Keratinocyte (primary cell): Measurements from ENCODE around the gene RRP8. TPM values are rescaled to one million over a fixed set of nuclear protein-coding genes. Genes with fewer than 3 reads are reported as not detected.

Experiments used
- DNase-seq: peaks from one replicate; pipeline ENCODE4 v3.0.0-alpha.2; 2011; ENCODE audit warnings: low read depth, missing footprints, low spot score
- FAIRE-seq: peaks from 2 replicates; lab custom pipeline; 2011; peaks lifted over from hg19 to GRCh38; lab: Jason Lieb, UNC
- H2AFZ ChIP-seq: 2 replicates; pipeline ENCODE4 v1.6.0; 2012; ENCODE audit warnings: low read length, control low read depth, inconsistent platforms; ENCODE audit not compliant: control insufficient read depth
- H3K27ac ChIP-seq: 2 replicates; pipeline ENCODE4 v1.5.1; 2011; ENCODE audit warnings: low read length; ENCODE audit not compliant: control insufficient read depth, insufficient read depth
- H3K27me3 ChIP-seq: 3 replicates; pipeline ENCODE4 v1.6.0; 2011; ENCODE audit warnings: low read length; ENCODE audit not compliant: control insufficient read depth, insufficient read depth; ENCODE audit errors: extremely low read depth
- H3K36me3 ChIP-seq, 2 experiments: 2 replicates in 1 of 2; 3 replicates in 1 of 2; pipeline ENCODE4 v1.5.1; 2011; ENCODE audit warnings: low read length in 2 of 2, mild to moderate bottlenecking in 1 of 2; ENCODE audit not compliant: control insufficient read depth in 2 of 2, insufficient read depth in 2 of 2; ENCODE audit errors: extremely low read depth in 1 of 2
- H3K4me1 ChIP-seq: 3 replicates; pipeline ENCODE4 v1.5.1; 2011; ENCODE audit warnings: low read length; ENCODE audit not compliant: control insufficient read depth, insufficient read depth; ENCODE audit errors: extremely low read depth
- H3K4me2 ChIP-seq: 3 replicates; pipeline ENCODE4 v1.6.0; 2011; ENCODE audit warnings: low read depth, low read length; ENCODE audit not compliant: control insufficient read depth, insufficient read depth; ENCODE audit errors: extremely low read depth
- H3K4me3 ChIP-seq, 3 experiments: fragments of 200-600 bp in 1 of 3; sonication (generic) in 1 of 3; 2 replicates in 2 of 3; 3 replicates in 1 of 3; pipeline ENCODE4 v1.5.1; 2011 to 2016; ENCODE audit warnings: low read length in 3 of 3, mild to moderate bottlenecking in 3 of 3, control low read depth in 2 of 3, inconsistent platforms in 1 of 3, low read depth in 1 of 3, mixed read lengths in 1 of 3, mixed run types in 1 of 3, moderate library complexity in 1 of 3; ENCODE audit not compliant: control insufficient read depth in 2 of 3, insufficient read depth in 2 of 3; ENCODE audit errors: extremely low read depth in 1 of 3
- H3K79me2 ChIP-seq: 2 replicates; pipeline ENCODE4 v1.6.0; 2012; ENCODE audit warnings: low read length; ENCODE audit not compliant: control insufficient read depth, insufficient read depth
- H3K9ac ChIP-seq: 3 replicates; pipeline ENCODE4 v1.6.0; 2011; ENCODE audit warnings: low read length; ENCODE audit not compliant: control insufficient read depth, insufficient read depth; ENCODE audit errors: extremely low read depth
- H3K9me1 ChIP-seq: 3 replicates; pipeline ENCODE4 v1.6.0; 2011; ENCODE audit warnings: low read length; ENCODE audit not compliant: control insufficient read depth, insufficient read depth; ENCODE audit errors: extremely low read depth
- H3K9me3 ChIP-seq: 2 replicates; pipeline ENCODE4 v1.5.1; 2012; ENCODE audit warnings: low read depth, low read length; ENCODE audit not compliant: control insufficient read depth
- H4K20me1 ChIP-seq: 3 replicates; pipeline ENCODE4 v1.6.0; 2011; ENCODE audit warnings: low read length; ENCODE audit not compliant: control insufficient read depth, insufficient read depth; ENCODE audit errors: extremely low read depth
- EZH2 ChIP-seq: IDR thresholded peaks from one replicate; pipeline ENCODE4 v1.6.1; 2012; ENCODE audit warnings: inconsistent platforms, mild to moderate bottlenecking, low read length, moderate library complexity
- dilution Hi-C: fragments of 300-500 bp; cut with MboI; formaldehyde crosslinking; loops from one replicate; pipeline ENCODE4 v1.7.0; 2020; ENCODE audit warnings: low sequenced_read_pairs; ENCODE audit not compliant: extremely low pct_ligation_motif_present
- polyA plus RNA-seq, 5 experiments: library from polyadenylated mRNA; depleted of rRNA in 3 of 5; stranded (reverse) in 3 of 5; stranded (forward) in 1 of 5; unstranded in 1 of 5; fragments of >200 nt; gene quantifications; 1 replicate in 1 of 5; 2 replicates in 3 of 5; 3 replicates in 1 of 5; pipeline versions ENCODE4 v1.2.1 to v1.2.3, GENCODE V29; 2011 to 2012; ENCODE audit warnings: missing spikeins in 2 of 5, low read depth in 1 of 5, low replicate concordance in 1 of 5
- TF ChIP-seq, protein P1 (sequence below), 3 experiments: IDR thresholded peaks in 1 of 3; conservative IDR thresholded peaks in 1 of 3; optimal IDR thresholded peaks in 1 of 3; 2 replicates in 2 of 3; 3 replicates in 1 of 3; pipeline versions ENCODE3 to v1.5.1; 2011; ENCODE audit warnings: low read length in 3 of 3, mild to moderate bottlenecking in 3 of 3, moderate library complexity in 2 of 3, control low read depth in 1 of 3, inconsistent platforms in 1 of 3; ENCODE audit not compliant: insufficient read depth in 2 of 3; ENCODE audit errors: extremely low read depth in 1 of 3

The RRP8 gene
- polyA plus RNA-seq, 1 donor (not counting 4 experiments of a cell fraction or from before 2014, with no cell fraction given), result 15.0 TPM

DNA sequence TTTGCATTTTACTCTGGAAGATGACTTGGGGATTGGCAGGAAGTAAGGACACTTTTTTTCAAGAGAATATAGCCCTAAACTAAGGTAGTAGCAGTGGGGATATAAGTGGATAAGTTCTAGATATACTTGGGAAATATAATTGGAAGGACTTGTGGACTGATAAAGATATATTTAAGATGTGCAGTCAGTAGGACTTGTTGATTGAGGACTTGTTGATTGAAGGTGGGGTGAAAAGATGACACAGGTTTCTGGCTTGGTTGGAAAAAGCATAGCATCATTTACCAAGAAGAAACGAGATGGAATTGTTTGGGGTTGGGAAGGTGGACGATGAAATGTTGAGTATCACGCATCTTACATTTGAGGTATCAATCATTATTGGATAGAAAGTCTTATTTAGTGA, 10.1 kb upstream of the RRP8 start:
- Histone ChIP-seq H3K9ac (no peak overlapping the region), H3K4me3 (no peak overlapping the region), H3K79me2 (peaks cover 19% of the 10 kb centered on the region), H3K27ac (peak overlapping the region; percentile 86), H3K9me3 (no peaks in the 10 kb centered on the region), H3K4me1 (peaks cover 24% of the 10 kb centered on the region), H3K9me1 (no peaks in the 10 kb centered on the region), H3K4me2 (no peak overlapping the region), H3K27me3 (no peaks in the 10 kb centered on the region), H3K36me3 (peaks cover 42 to 51% of the 10 kb centered on the region in 2 experiments), H4K20me1 (no peaks in the 10 kb centered on the region), H2AFZ (no peak overlapping the region)
- no peak for TF ChIP-seq EZH2
- TF ChIP-seq, protein P1, sequence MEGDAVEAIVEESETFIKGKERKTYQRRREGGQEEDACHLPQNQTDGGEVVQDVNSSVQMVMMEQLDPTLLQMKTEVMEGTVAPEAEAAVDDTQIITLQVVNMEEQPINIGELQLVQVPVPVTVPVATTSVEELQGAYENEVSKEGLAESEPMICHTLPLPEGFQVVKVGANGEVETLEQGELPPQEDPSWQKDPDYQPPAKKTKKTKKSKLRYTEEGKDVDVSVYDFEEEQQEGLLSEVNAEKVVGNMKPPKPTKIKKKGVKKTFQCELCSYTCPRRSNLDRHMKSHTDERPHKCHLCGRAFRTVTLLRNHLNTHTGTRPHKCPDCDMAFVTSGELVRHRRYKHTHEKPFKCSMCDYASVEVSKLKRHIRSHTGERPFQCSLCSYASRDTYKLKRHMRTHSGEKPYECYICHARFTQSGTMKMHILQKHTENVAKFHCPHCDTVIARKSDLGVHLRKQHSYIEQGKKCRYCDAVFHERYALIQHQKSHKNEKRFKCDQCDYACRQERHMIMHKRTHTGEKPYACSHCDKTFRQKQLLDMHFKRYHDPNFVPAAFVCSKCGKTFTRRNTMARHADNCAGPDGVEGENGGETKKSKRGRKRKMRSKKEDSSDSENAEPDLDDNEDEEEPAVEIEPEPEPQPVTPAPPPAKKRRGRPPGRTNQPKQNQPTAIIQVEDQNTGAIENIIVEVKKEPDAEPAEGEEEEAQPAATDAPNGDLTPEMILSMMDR (optimal IDR thresholded peaks at IDR 0.05 in 1 of 3, IDR thresholded peaks at IDR 0.05 in 1 of 3, conservative IDR thresholded peaks at IDR 0.05 in 1 of 3; ENCODE audit: extremely low read depth in 1 of 3, insufficient read depth in 2 of 3, low read length in 3 of 3), result no peak
- FAIRE-seq (no peak), DNase-seq (no peak)
- dilution Hi-C loops, result no loop called here

DNA sequence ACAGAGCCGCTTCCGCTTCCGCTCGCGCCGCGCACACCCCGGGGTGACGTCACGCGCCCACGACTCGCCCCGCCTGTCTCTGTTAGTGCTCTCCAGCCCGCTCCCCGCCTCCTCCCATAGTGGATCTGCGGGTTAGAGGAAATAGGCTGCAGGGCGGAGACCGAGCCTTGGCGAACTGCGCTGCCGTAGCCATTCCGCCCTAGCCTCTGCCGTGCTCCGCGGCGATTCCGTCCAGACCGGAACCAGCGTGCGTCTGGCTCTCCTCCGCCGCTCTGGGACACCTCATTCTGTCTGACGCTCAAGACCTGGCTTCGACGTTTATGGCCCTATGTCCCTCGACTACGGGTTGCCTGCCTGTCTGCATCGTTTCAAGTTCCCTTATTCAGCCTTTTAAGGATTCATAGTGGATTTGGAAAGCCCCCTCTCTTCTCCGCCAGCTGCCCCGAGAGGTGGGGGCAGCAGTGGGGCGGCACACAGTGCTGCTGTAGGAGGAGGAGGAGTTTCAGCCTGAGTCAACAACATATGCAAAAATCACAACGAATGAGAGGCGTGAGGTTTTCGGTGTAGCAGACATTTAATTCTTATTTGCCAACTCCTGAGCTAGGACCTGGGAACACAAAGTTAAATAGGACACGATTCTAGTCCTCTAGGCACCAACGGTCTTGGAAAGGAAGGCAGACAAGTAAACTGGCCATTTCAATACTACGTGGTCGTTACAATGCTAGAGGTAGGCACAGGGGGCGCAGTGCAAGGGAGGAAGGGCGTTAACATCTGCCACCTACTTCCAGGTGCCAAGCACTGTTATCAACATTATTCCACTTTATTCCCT, 9.0 kb upstream of the RRP8 start, which contains the start of gene TAF10:
Gene TAF10, minus strand, starts transcription at position 4 of the 829 bp plus-strand sequence. CDS start 27 bp downstream, outside the sequence.
- TF ChIP-seq, protein P1 (optimal IDR thresholded peaks at IDR 0.05 in 1 of 3, IDR thresholded peaks at IDR 0.05 in 1 of 3, conservative IDR thresholded peaks at IDR 0.05 in 1 of 3; ENCODE audit: extremely low read depth in 1 of 3, insufficient read depth in 2 of 3, low read length in 3 of 3), result peak; percentile 35 to 77 (median 50)
- TF ChIP-seq EZH2, result no peak
- peaks cover 17% of the 10 kb centered on the region for H3K4me1 ChIP-seq
- H2AFZ ChIP-seq, result peak within 1 kb of the TSS; percentile 82
- no peaks in the 10 kb centered on the region for H4K20me1 ChIP-seq
- DNase-seq, result peak; percentile 54
- H3K36me3 ChIP-seq, result peaks cover 48 to 60% of the 10 kb centered on the region in 2 experiments
- peak within 1 kb of the TSS; percentile 84 for H3K9ac ChIP-seq
- H3K4me3 ChIP-seq, result peak within 1 kb of the TSS; percentile 70 to 83 (median 73)
- H3K27me3 ChIP-seq, result no peaks in the 10 kb centered on the region
- dilution Hi-C loops, result no loop called here
- no peaks in the 10 kb centered on the region for H3K9me1 ChIP-seq
- H3K79me2 ChIP-seq, result peaks cover 28% of the 10 kb centered on the region
- H3K27ac ChIP-seq, result peak within 1 kb of the TSS; percentile 86
- H3K4me2 ChIP-seq, result peak within 1 kb of the TSS; percentile 81
- FAIRE-seq, result peak; percentile 57
- no peaks in the 10 kb centered on the region for H3K9me3 ChIP-seq
